Testis (tissue), 2 donors: ENCODE results near the gene CIDEB.

Source experiments
- CTCF ChIP-seq, 3 experiments: fragments of 450-650 bp in 2 of 3; fragments of 200-600 bp in 1 of 3; sonication (generic) in 1 of 3; IDR thresholded peaks; one replicate each; pipeline ENCODE4 v1.5.1; 2016 to 2019; ENCODE audit warnings: antibody characterized with exemption in 3 of 3, mild to moderate bottlenecking in 2 of 3, moderate library complexity in 1 of 3
- POLR2A ChIP-seq: fragments of 450-650 bp; IDR thresholded peaks from one replicate; pipeline ENCODE4 v1.6.1; 2017; ENCODE audit warnings: antibody characterized with exemption, mild to moderate bottlenecking, moderate library complexity

- TF ChIP-seq CTCF (IDR thresholded peaks at IDR 0.05) (no peak), POLR2A (no peak)
Measured at GRCh38 chr14:24258548-24259265, 49.1 kb downstream of the CIDEB start.
